ENCODE measurements around the gene DGKE.

Gene DGKE

DNA sequence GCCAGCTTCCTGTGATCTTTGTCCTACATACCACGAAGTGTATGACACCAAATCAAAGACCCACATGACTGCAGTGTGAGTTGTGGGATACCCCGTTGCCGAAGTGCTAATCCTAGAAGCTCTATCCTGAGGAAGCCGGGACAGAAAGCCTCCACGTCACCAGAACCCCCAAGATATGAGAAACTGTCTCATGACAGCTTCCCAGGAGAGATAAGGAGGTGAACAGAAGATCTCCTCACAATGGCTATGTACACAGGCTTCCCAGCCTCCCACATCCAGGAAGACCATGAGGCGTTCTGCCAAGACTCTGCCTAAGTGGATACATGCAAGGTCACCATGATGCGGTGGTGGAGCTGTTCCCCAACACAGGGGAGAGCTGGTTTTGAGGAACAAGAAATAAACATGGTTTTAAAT lies 42.8 kb downstream of the DGKE start:
- TF ChIP-seq, protein P1, sequence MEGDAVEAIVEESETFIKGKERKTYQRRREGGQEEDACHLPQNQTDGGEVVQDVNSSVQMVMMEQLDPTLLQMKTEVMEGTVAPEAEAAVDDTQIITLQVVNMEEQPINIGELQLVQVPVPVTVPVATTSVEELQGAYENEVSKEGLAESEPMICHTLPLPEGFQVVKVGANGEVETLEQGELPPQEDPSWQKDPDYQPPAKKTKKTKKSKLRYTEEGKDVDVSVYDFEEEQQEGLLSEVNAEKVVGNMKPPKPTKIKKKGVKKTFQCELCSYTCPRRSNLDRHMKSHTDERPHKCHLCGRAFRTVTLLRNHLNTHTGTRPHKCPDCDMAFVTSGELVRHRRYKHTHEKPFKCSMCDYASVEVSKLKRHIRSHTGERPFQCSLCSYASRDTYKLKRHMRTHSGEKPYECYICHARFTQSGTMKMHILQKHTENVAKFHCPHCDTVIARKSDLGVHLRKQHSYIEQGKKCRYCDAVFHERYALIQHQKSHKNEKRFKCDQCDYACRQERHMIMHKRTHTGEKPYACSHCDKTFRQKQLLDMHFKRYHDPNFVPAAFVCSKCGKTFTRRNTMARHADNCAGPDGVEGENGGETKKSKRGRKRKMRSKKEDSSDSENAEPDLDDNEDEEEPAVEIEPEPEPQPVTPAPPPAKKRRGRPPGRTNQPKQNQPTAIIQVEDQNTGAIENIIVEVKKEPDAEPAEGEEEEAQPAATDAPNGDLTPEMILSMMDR (IDR thresholded peaks at IDR 0.05): no peak

DNA sequence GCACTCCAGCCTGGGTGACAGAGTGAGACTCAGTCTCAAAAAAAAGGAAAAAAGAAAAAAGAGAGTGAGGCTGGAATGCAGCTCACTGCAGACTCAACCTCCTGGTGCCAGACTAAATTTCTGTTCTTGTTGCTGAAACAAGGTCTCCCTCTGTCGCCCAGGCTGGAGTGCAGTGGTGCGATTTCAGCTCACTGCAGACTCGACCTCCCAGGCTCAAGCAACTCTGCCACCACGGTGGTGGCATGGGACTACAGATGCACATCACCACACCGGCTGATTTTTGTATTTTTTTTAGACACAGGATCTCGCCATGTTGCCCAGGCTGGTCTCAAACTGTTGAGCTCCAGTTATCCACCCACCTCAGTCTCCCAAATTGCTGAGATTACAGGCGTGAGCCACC lies 45.3 kb downstream of the DGKE start:
- TF ChIP-seq, protein P1 (IDR thresholded peaks at IDR 0.05): no peak

DNA sequence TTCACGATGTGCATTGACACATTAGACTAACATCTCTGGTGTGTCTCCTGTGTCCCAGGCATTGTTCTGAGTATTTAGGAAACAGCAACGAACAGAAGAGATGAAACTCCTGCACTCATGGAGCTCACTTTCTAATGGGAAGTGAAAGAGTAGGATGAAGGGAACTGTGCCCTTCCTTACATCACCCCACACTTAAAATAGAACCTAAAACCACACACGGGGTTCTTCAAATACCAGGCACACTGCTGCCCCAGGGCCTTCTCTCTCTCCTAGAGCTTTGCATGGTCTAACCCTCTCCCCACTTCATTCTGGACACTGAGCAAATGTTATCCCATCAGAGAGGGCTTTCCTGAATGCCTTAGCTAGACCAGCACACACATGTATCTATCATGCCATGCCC lies 46.2 kb downstream of the DGKE start:
- TF ChIP-seq, protein P1 (IDR thresholded peaks at IDR 0.05): no peak

DNA sequence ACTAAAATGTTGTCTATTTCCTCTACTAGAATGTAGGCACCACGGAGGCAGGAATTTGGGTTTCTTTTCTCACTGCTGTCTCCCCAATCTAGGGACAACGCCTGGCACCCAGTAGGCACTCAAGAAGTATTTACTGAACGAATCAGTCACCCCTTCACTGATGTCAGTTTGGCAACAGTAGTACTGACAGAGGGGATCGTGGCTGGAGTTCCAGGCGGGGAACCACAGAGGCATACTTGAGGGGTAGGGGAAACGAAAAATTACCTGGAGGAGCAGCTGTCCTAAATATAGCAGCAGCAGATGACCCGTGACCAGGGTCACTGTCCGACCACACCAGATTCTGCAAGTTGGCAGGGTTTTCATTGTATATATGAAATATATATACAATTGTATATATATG lies 46.6 kb downstream of the DGKE start:
- TF ChIP-seq, protein P1 (IDR thresholded peaks at IDR 0.05): no peak

DNA sequence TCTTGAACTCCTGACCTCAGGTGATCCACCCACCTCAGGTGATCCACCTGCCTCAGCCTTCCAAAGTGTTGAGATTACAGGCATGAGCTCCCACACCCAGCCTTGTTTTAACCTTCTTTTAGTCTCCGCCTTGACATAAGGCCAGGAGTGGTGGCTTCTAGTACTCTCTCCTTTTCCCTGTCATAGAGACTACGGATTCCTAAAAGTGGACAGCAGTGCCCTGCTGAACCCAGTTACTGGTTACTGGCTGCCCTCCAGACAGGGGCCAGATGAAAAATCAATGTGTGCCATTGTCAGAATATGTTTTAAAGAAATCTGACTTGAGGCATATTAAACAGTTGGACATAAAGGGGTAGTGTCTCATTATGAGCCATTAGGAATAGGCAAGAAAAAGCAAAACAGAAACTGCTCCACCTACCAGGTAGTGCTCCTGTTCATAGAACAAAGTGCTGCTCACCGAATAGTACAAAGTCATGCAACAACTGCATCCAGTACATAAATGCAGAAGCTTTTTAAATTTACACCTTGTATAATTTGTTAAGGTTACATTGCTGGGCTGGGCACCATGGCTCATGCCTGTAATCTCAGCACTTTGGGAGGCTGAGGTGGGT lies 47.8 kb downstream of the DGKE start:
- TF ChIP-seq, protein P1 (IDR thresholded peaks at IDR 0.05): no peak

DNA sequence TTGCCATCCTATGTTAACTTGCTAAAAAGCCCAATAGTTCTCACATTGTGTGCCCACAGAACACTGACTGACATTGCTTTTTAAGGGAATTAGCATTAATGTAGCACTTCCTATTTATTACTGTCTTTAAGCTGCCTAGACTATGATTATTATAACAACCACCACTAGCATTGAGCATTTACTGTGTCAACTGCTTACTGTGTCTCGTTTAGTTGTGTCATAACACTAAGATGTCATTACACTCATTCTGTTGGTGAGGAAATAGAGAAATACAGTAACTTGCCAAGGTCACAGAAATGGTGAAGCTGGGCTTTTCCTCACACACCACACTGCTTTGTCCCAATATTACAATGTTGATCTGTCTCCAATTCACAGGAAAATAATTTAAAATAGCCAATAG lies 49.7 kb downstream of the DGKE start:
- TF ChIP-seq, protein P1 (IDR thresholded peaks at IDR 0.05): no peak

DNA sequence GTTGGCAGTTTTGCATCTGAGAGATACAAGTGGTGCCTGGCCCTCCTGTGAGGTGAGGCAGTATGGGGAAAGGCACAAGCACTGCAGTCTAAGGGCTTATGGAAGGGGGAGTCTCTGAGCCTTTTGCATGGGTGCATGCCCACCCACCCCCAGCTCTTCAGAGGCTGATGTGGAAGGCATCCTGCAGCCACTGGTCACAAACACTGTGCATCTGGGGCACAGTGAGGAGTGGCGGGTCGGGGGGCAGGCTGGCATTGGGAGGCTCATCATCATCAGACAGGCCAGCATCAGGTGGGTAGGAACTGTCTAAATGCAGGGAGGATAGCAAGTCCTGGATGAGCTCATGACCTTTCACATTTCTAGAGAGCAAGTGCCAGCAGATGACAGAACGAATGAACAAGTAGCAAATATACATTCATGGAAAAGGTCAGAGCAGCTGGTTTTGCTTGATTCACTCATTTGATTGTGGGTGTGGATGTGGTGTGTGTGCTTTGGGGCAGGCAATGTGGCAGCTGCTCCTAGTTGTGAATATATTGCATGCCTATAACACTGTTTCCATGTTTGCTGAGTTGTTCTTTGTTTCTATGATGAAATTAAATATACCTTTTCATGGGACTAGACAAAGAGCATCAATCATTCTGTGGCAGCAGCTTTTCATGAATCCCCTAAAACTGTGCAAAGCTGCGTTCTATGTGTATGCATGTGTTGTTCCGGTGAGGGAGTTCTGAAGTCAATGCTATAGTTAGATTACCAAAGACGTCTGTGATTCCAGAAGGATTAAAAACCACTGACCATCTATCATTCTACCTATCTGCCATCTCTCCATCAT lies 50.7 kb downstream of the DGKE start:
- TF ChIP-seq, protein P1 (IDR thresholded peaks at IDR 0.05): no peak
